PC-3 (cell line): ENCODE data around the gene FOXP1. TPM values are rescaled to one million over a fixed set of nuclear protein-coding genes. Genes with fewer than 3 reads are reported as not detected.

Experiments used
- ATAC-seq: fragments of 200-7000 bp; cut with Tn5 transposase; 2 replicates; pipeline ENCODE4 v1.9.1; 2020; ENCODE audit warnings: mild to moderate bottlenecking, moderate library complexity
- BruUV-seq: library from RNA; stranded (reverse); fragments of 400-500 nt; replicated peaks from 2 replicates; lab custom pipeline; 2021; lab: Mats Ljungman, UMichigan
- CTCF ChIA-PET: fragments of 300-600 bp; sonication (Branson Sonifier 250); formaldehyde crosslinking; loops from one replicate; lab custom pipeline; 2022; ENCODE audit warnings: antibody characterized with exemption; lab: Charles Lee
- POLR2A ChIA-PET: fragments of 300-600 bp; sonication (Branson Sonifier 250); formaldehyde crosslinking; loops from one replicate; lab custom pipeline; 2022; ENCODE audit warnings: antibody characterized with exemption; ENCODE audit not compliant: unreplicated experiment; lab: Charles Lee
- DNase-seq: peaks from one replicate; pipeline ENCODE4 v3.0.0-alpha.2; 2015
- H2AFZ ChIP-seq: fragments of 300-600 bp; sonication (generic); 2 replicates; pipeline ENCODE4 v1.6.0; 2016; ENCODE audit warnings: antibody characterized with exemption, low read length
- H3F3A ChIP-seq: fragments of 300-600 bp; sonication (generic); one replicate; pipeline ENCODE4 v1.6.0; 2017; ENCODE audit warnings: antibody characterized with exemption, low read length, control low read depth, mild to moderate bottlenecking; ENCODE audit not compliant: unreplicated experiment
- H3K27ac ChIP-seq: fragments of 300-600 bp; sonication (generic); 2 replicates; pipeline ENCODE4 v1.5.1; 2016; ENCODE audit warnings: mild to moderate bottlenecking, low read length
- H3K27me3 ChIP-seq: fragments of 300-600 bp; sonication (generic); 2 replicates; pipeline ENCODE4 v1.6.1; 2016; ENCODE audit warnings: low read length, mixed read lengths
- H3K36me3 ChIP-seq: fragments of 300-600 bp; sonication (generic); 2 replicates; pipeline ENCODE4 v1.6.1; 2016; ENCODE audit warnings: low read depth, mixed run types, low read length, mixed read lengths
- H3K4me1 ChIP-seq: fragments of 300-600 bp; sonication (generic); 2 replicates; pipeline ENCODE4 v1.5.1; 2016; ENCODE audit warnings: low read length; ENCODE audit not compliant: insufficient read depth
- H3K4me2 ChIP-seq: fragments of 300-600 bp; sonication (generic); 2 replicates; pipeline ENCODE4 v1.6.0; 2016; ENCODE audit warnings: low read length
- H3K4me3 ChIP-seq: fragments of 300-600 bp; sonication (generic); 2 replicates; pipeline ENCODE4 v1.5.1; 2016; ENCODE audit warnings: mild to moderate bottlenecking, low read length, mixed read lengths
- H3K79me2 ChIP-seq: fragments of 300-600 bp; sonication (generic); 2 replicates; pipeline ENCODE4 v1.6.1; 2017; ENCODE audit warnings: low read length, mixed read lengths
- H3K9ac ChIP-seq: fragments of 300-600 bp; sonication (generic); 2 replicates; pipeline ENCODE4 v1.6.0; 2016; ENCODE audit warnings: mild to moderate bottlenecking, low read length
- H3K9me2 ChIP-seq: fragments of 300-600 bp; sonication (generic); replicated peaks from 2 replicates; pipeline ENCODE4 v1.6.1; 2016; ENCODE audit warnings: mixed run types, low read length, mixed read lengths
- H3K9me3 ChIP-seq: fragments of 300-600 bp; sonication (generic); 2 replicates; pipeline ENCODE4 v1.6.1; 2016; ENCODE audit warnings: low read length, mixed read lengths
- H4K20me1 ChIP-seq: fragments of 300-600 bp; sonication (generic); 2 replicates; pipeline ENCODE4 v1.6.1; 2016; ENCODE audit warnings: low read length, mixed read lengths
- EZH2 ChIP-seq: fragments of 300-600 bp; sonication (generic); IDR thresholded peaks from one replicate; pipeline ENCODE4 v1.6.1; 2017; ENCODE audit warnings: antibody characterized with exemption, mild to moderate bottlenecking, low read length; ENCODE audit not compliant: unreplicated experiment
- EZH2phosphoT487 ChIP-seq: fragments of 300-600 bp; sonication (generic); IDR thresholded peaks from 2 replicates; pipeline ENCODE4 v1.6.1; 2018; ENCODE audit warnings: mild to moderate bottlenecking, antibody characterized with exemption, low read length, borderline replicate concordance
- intact Hi-C: fragments of 100-400 bp; cut with micrococcal nuclease; formaldehyde crosslinking; loops from 2 replicates; pipeline ENCODE4 v1.9.0; 2023
- total RNA-seq: library from RNA; depleted of rRNA; stranded (reverse); fragments of >200 nt; gene quantifications from 2 replicates; pipeline ENCODE4 v1.2.3, GENCODE V29; 2014
- TF ChIP-seq, protein P1 (sequence below): fragments of 300-600 bp; sonication (generic); conservative IDR thresholded peaks from 2 replicates; pipeline ENCODE4 v1.5.1; 2017; ENCODE audit warnings: antibody characterized with exemption, low read depth, mild to moderate bottlenecking, low read length

Gene FOXP1
- total RNA-seq, 1 experiment from 2014 or later, result 35.3 TPM

DNA sequence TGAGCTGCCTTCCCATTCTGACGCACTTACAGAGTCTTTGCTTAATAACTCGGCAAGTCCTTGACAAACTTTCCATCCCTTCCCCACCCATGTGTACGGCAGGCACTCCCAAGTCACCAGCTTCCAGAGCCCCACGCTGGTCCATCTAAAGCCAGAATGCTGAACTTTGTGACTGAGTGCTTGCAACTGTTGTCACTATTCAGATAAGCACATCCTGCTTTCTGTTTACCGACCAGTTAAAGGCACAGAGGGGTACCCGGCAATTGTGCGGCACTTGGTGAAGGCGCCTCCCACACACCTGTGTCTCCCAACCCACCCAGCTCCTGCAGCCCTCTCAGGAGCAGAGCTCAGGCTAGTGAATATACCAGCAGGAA lies 430.6 kb downstream of the FOXP1 start:
- POLR2A ChIA-PET, result no interaction called here
- Histone ChIP-seq H3K9me2 (no peaks in the 10 kb centered on the region), H3K4me2 (no peak overlapping the region), H3F3A (no peaks in the 10 kb centered on the region), H3K9ac (no peak overlapping the region), H2AFZ (no peak overlapping the region), H3K9me3 (no peaks in the 10 kb centered on the region), H4K20me1 (no peaks in the 10 kb centered on the region), H3K4me1 (peaks cover 11% of the 10 kb centered on the region), H3K4me3 (no peak overlapping the region), H3K36me3 (no peaks in the 10 kb centered on the region), H3K27ac (no peak overlapping the region), H3K27me3 (no peaks in the 10 kb centered on the region), H3K79me2 (no peaks in the 10 kb centered on the region)
- DNase-seq (no peak), ATAC-seq (no peak)
- TF ChIP-seq, protein P1, sequence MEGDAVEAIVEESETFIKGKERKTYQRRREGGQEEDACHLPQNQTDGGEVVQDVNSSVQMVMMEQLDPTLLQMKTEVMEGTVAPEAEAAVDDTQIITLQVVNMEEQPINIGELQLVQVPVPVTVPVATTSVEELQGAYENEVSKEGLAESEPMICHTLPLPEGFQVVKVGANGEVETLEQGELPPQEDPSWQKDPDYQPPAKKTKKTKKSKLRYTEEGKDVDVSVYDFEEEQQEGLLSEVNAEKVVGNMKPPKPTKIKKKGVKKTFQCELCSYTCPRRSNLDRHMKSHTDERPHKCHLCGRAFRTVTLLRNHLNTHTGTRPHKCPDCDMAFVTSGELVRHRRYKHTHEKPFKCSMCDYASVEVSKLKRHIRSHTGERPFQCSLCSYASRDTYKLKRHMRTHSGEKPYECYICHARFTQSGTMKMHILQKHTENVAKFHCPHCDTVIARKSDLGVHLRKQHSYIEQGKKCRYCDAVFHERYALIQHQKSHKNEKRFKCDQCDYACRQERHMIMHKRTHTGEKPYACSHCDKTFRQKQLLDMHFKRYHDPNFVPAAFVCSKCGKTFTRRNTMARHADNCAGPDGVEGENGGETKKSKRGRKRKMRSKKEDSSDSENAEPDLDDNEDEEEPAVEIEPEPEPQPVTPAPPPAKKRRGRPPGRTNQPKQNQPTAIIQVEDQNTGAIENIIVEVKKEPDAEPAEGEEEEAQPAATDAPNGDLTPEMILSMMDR, result no peak
- TF ChIP-seq EZH2 (no peak), EZH2phosphoT487 (no peak)
- intact Hi-C loops, result no loop called here
- CTCF ChIA-PET, result no interaction called here
- no TSS peak for BruUV-seq

DNA sequence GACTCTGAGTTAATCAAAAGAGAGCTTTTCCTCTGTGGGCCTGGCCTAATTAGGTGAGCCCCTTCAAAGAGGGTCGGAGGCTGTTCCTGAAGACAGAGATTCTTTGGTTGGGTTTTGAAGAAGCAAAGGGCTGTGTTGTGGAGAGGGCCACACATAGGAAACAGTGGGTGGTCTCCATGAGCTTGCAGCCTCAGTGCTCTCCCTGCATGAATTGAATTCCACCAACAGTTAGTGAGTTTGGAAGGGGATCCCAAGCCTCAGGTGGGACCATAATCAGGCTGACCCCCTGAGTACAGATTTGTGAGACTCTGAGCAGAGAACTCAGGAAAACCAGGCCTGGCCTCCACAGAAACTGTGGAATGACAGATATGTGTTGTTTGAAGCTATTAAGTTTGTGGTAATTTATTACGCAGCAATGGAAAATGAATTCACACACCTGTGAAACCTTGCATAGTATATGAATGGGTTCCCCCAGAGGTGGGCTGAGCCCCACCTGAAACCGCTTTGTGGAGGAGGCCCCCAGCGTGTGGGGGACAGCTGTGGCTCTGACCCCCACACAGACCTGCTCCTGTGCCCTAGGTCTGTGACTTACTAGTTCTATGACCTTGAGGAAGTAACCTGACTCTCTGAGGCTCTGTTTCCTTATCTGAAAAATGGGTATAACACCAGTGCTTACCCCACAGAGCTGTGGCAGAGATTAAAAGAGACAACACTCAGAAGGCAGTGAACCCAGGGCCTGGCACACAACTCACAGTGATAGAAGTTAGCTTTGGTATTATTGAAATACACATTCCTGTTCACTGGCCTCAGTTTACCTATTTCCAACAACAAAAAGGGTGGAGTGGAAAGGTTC lies 431.3 kb downstream of the FOXP1 start:
- ChIA-PET POLR2A (no interaction called here), CTCF (no interaction called here)
- Histone ChIP-seq H3K27me3 (no peaks in the 10 kb centered on the region), H3K4me3 (no peak overlapping the region), H3K9me2 (no peaks in the 10 kb centered on the region), H3K9me3 (no peaks in the 10 kb centered on the region), H3F3A (no peaks in the 10 kb centered on the region), H3K79me2 (no peaks in the 10 kb centered on the region), H3K4me1 (peaks cover 11% of the 10 kb centered on the region), H3K4me2 (no peak overlapping the region), H2AFZ (no peak overlapping the region), H3K27ac (no peak overlapping the region), H3K36me3 (no peaks in the 10 kb centered on the region), H3K9ac (no peak overlapping the region), H4K20me1 (no peaks in the 10 kb centered on the region)
- no peak for ATAC-seq
- intact Hi-C loops, result no loop called here
- DNase-seq, result no peak
- TF ChIP-seq EZH2phosphoT487, result no peak
- TF ChIP-seq EZH2, result no peak
- TF ChIP-seq, protein P1, result no peak
- no TSS peak for BruUV-seq
